ENCODE measurements around the gene DEXI.

The DEXI gene

GRCh38 chr16:10920726-10921427, 21.4 kb downstream of the DEXI start:
- DNase-seq (ENCODE audit: extremely low spot score), result no peak
- TF ChIP-seq ELF4 (IDR thresholded peaks at IDR 0.05), result no peak
- TF ChIP-seq TARDBP (IDR thresholded peaks at IDR 0.05), result no peak
- TF ChIP-seq LEF1 (IDR thresholded peaks at IDR 0.05; ENCODE audit: borderline replicate concordance), result no peak
- no peak for TF ChIP-seq L3MBTL2 (conservative IDR thresholded peaks at IDR 0.05)
- no peak for TF ChIP-seq FOXK2 (IDR thresholded peaks at IDR 0.05)
- TF ChIP-seq BHLHE40 (IDR thresholded peaks at IDR 0.05; ENCODE audit: borderline replicate concordance), result no peak
- no peak for TF ChIP-seq PKNOX1 (IDR thresholded peaks at IDR 0.05)
- TF ChIP-seq NFRKB (IDR thresholded peaks at IDR 0.05), result no peak
- TF ChIP-seq SUZ12 (IDR thresholded peaks at IDR 0.05), result no peak
- no peak for TF ChIP-seq ZNF384 (IDR thresholded peaks at IDR 0.05)
- no peak for TF ChIP-seq ARNT (IDR thresholded peaks at IDR 0.05)
- TF ChIP-seq FOXM1 (IDR thresholded peaks at IDR 0.05; ENCODE audit: borderline replicate concordance), result no peak
- no peak for TF ChIP-seq SP1 (IDR thresholded peaks at IDR 0.05)
- CTCF ChIA-PET, result no interaction called here
- POLR2A ChIA-PET, result no interaction called here

DNA sequence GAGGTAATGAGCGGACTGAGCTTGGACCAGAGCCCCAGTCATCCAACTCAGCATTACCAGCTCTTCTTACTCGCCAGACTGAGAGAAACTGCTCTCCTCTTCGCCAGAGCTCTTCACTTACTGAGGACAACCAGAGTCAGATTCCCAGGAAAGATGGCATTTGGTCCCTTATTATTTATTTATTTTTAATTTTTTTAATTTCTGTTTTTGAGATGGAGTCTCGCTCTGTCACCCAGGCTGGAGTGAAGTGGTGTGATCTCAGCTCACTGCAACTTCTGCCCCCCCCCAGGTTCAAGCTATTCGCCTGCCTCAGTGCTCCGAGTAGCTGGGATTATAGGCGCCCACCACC, 23.3 kb downstream of the DEXI start:
- POLR2A ChIA-PET, result interaction anchor here (1.1 kb wide), 1 partner anchor 175 kb away, joined by 4 read pairs; the partner anchor contains the start of gene NUBP1
- CTCF ChIA-PET, result interaction anchor here (0.9 to 2.0 kb wide), 10 partner anchors 9 to 404 kb away, joined by 3 to 11 read pairs (median 4); partner anchors contain the start of gene NUBP1

DNA sequence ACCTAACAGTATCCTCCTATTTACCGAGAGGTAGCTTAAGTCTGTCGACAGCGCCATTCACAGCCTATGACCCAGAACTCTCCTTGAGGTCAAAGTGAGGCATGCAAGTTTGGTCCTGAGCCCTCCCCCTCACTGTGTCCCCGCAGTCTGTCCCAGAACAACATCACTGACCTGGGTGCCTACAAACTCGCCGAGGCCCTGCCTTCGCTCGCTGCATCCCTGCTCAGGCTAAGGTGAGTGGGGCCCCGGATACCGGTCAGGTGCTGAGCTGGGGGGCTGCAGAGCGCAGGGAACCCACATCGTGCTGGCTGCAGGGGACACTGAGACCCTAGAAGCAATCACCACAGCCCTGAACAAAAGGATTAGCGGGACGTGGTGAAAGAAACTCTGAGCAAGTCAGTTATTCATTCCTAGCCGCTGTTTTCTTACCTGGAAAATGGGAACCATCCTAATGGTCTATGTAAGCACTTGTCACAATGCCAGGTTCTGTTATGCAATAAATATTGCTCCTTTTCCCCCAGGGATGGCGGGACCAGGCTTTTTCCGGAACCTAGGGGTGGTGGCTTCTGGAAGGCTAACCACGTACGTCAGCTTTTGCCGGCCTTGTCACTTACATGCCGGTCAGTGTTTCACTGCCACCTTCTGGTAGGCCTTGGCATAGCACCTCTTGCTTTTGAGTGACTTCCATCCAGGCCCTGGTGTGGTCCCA, 23.8 kb downstream of the DEXI start:
- TF ChIP-seq L3MBTL2 (conservative IDR thresholded peaks at IDR 0.05) (no peak), FOXA1 (IDR thresholded peaks at IDR 0.05) (no peak), PKNOX1 (IDR thresholded peaks at IDR 0.05) (peak; percentile 80), CTBP1 (IDR thresholded peaks at IDR 0.05; ENCODE audit: borderline replicate concordance) (no peak), SUZ12 (IDR thresholded peaks at IDR 0.05) (no peak), ARNT (IDR thresholded peaks at IDR 0.05) (no peak), TARDBP (IDR thresholded peaks at IDR 0.05) (no peak), FOXK2 (IDR thresholded peaks at IDR 0.05) (no peak)
- POLR2A ChIA-PET, result interaction anchor here (0.5 to 1.1 kb wide), 2 partner anchors 174 to 178 kb away, joined by 3 to 4 read pairs; partner anchors contain the start of gene NUBP1
- CTCF ChIA-PET, result interaction anchor here (0.9 to 2.0 kb wide), 10 partner anchors 9 to 403 kb away, joined by 3 to 11 read pairs (median 4); partner anchors contain the start of gene NUBP1
- peak; percentile 83 for DNase-seq (ENCODE audit: extremely low spot score)

More for the DNA sequence above, 23.3 kb downstream of the DEXI start:
- DNase-seq (ENCODE audit: extremely low spot score), result no peak
- TF ChIP-seq NFRKB (IDR thresholded peaks at IDR 0.05) (no peak), FOXM1 (IDR thresholded peaks at IDR 0.05; ENCODE audit: borderline replicate concordance) (no peak), HDGF (IDR thresholded peaks at IDR 0.05; ENCODE audit: borderline replicate concordance) (no peak), ZNF384 (IDR thresholded peaks at IDR 0.05) (no peak), SP1 (IDR thresholded peaks at IDR 0.05) (no peak), FOXK2 (IDR thresholded peaks at IDR 0.05) (no peak), LEF1 (IDR thresholded peaks at IDR 0.05; ENCODE audit: borderline replicate concordance) (no peak), ARNT (IDR thresholded peaks at IDR 0.05) (no peak), CTBP1 (IDR thresholded peaks at IDR 0.05; ENCODE audit: borderline replicate concordance) (no peak), BHLHE40 (IDR thresholded peaks at IDR 0.05; ENCODE audit: borderline replicate concordance) (no peak), ELF4 (IDR thresholded peaks at IDR 0.05) (no peak)

DNA sequence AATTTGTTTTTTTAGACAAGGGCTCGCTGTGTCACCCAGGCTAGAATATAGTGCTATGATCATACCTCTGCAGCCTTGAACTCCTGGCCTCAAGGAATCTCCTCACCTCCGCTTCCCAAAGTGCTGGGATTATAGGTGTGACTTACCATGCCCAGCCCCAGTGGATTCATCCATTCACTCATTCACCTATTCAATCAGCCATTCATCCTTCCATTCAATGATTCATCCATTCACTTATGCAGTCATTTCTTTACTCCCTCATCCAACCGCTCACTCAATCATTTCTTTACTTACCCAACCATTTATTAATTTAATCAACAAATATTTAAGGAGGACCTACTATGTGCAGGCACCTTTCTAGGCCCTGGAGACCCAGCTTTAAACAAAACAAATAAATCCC, 25.7 kb downstream of the DEXI start:
- TF ChIP-seq FOXK2 (IDR thresholded peaks at IDR 0.05) (no peak), HDGF (IDR thresholded peaks at IDR 0.05; ENCODE audit: borderline replicate concordance) (no peak), ZNF384 (IDR thresholded peaks at IDR 0.05) (no peak), FOXM1 (IDR thresholded peaks at IDR 0.05; ENCODE audit: borderline replicate concordance) (no peak), TARDBP (IDR thresholded peaks at IDR 0.05) (no peak), SP1 (IDR thresholded peaks at IDR 0.05) (no peak), NFRKB (IDR thresholded peaks at IDR 0.05) (no peak), ELF4 (IDR thresholded peaks at IDR 0.05) (no peak)
- ChIA-PET CTCF (interaction anchor here (0.6 kb wide), 1 partner anchor 92 kb away, joined by 3 read pairs; no protein-coding TSS in a partner anchor), POLR2A (no interaction called here)
- no peak for DNase-seq (ENCODE audit: extremely low spot score)

- TF ChIP-seq ELF4 (IDR thresholded peaks at IDR 0.05) (no peak), FOXA1 (IDR thresholded peaks at IDR 0.05) (no peak), L3MBTL2 (conservative IDR thresholded peaks at IDR 0.05) (no peak), ARNT (IDR thresholded peaks at IDR 0.05) (no peak), LEF1 (IDR thresholded peaks at IDR 0.05; ENCODE audit: borderline replicate concordance) (no peak), NFRKB (IDR thresholded peaks at IDR 0.05) (no peak), FOXM1 (IDR thresholded peaks at IDR 0.05; ENCODE audit: borderline replicate concordance) (no peak), SUZ12 (IDR thresholded peaks at IDR 0.05) (no peak), PKNOX1 (IDR thresholded peaks at IDR 0.05) (no peak), TARDBP (IDR thresholded peaks at IDR 0.05) (no peak), BHLHE40 (IDR thresholded peaks at IDR 0.05; ENCODE audit: borderline replicate concordance) (no peak), CTBP1 (IDR thresholded peaks at IDR 0.05; ENCODE audit: borderline replicate concordance) (no peak), HDGF (IDR thresholded peaks at IDR 0.05; ENCODE audit: borderline replicate concordance) (no peak), ZNF384 (IDR thresholded peaks at IDR 0.05) (no peak), FOXK2 (IDR thresholded peaks at IDR 0.05) (no peak), SP1 (IDR thresholded peaks at IDR 0.05) (no peak)
- POLR2A ChIA-PET, result no interaction called here
- CTCF ChIA-PET, result no interaction called here
- no peak for DNase-seq (ENCODE audit: extremely low spot score)
Measured at GRCh38 chr16:10911267-10911666, 31.0 kb downstream of the DEXI start.

DNA sequence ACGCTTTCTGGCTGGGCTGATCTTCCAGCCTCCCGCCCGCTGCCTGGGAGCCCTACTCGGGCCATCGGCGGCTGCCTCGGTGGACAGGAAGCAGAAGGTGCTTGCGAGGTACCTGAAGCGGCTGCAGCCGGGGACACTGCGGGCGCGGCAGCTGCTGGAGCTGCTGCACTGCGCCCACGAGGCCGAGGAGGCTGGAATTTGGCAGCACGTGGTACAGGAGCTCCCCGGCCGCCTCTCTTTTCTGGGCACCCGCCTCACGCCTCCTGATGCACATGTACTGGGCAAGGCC, 34.6 kb downstream of the DEXI start:
- DNase-seq (ENCODE audit: extremely low spot score), result no peak
- POLR2A ChIA-PET, result no interaction called here
- TF ChIP-seq FOXK2 (IDR thresholded peaks at IDR 0.05), result no peak
- no peak for TF ChIP-seq LEF1 (IDR thresholded peaks at IDR 0.05; ENCODE audit: borderline replicate concordance)
- no peak for TF ChIP-seq BHLHE40 (IDR thresholded peaks at IDR 0.05; ENCODE audit: borderline replicate concordance)
- TF ChIP-seq FOXM1 (IDR thresholded peaks at IDR 0.05; ENCODE audit: borderline replicate concordance), result no peak
- no peak for TF ChIP-seq ARNT (IDR thresholded peaks at IDR 0.05)
- no peak for TF ChIP-seq ELF4 (IDR thresholded peaks at IDR 0.05)
- no peak for TF ChIP-seq SUZ12 (IDR thresholded peaks at IDR 0.05)
- no peak for TF ChIP-seq PKNOX1 (IDR thresholded peaks at IDR 0.05)
- no peak for TF ChIP-seq TARDBP (IDR thresholded peaks at IDR 0.05)
- no peak for TF ChIP-seq HDGF (IDR thresholded peaks at IDR 0.05; ENCODE audit: borderline replicate concordance)
- CTCF ChIA-PET, result no interaction called here
